Sigmoid colon (tissue), 7 donors: ENCODE data around the gene KCNK3. TPM values are rescaled to one million over a fixed set of nuclear protein-coding genes. Genes with fewer than 3 reads are reported as not detected.

ENCODE experiments used
- DNase-seq: peaks from one replicate; pipeline ENCODE4 v3.0.0-alpha.2; 2019
- H3K27ac ChIP-seq, 4 donors: fragments of 200-600 bp; sonication (generic); one replicate each; pipeline ENCODE4 v1.5.1; 2016 to 2019; ENCODE audit warnings: mild to moderate bottlenecking in 1 of 4
- H3K27me3 ChIP-seq, 3 donors: fragments of 200-600 bp; sonication (generic); one replicate each; pipeline ENCODE4 v1.5.1; 2019; ENCODE audit warnings: mild to moderate bottlenecking in 1 of 3
- H3K36me3 ChIP-seq, 4 donors: fragments of 200-600 bp; sonication (generic); one replicate each; pipeline ENCODE4 v1.5.1; 2016 to 2019
- H3K4me1 ChIP-seq, 4 donors: fragments of 200-600 bp; sonication (generic); one replicate each; pipeline ENCODE4 v1.5.1; 2017 to 2019
- H3K4me3 ChIP-seq, 4 donors: fragments of 200-600 bp; sonication (generic); one replicate each; pipeline ENCODE4 v1.5.1; 2017 to 2019; ENCODE audit warnings: mild to moderate bottlenecking in 2 of 4, moderate library complexity in 1 of 4
- H3K9me3 ChIP-seq, 4 donors: fragments of 200-600 bp in 3 of 4; sonication (generic) in 3 of 4; one replicate each; pipeline versions ENCODE4 v1.5.1 to v1.6.1; 2013 to 2019
- EP300 ChIP-seq, 4 donors: sonication (generic); formaldehyde crosslinking; IDR thresholded peaks; one replicate each; pipeline ENCODE4 v1.6.1; 2017; ENCODE audit warnings: antibody characterized with exemption in 4 of 4
- POLR2A ChIP-seq, 2 donors: fragments of 450-650 bp; IDR thresholded peaks; one replicate each; pipeline ENCODE4 v1.6.1; 2016; ENCODE audit warnings: antibody characterized with exemption in 2 of 2, mild to moderate bottlenecking in 2 of 2, moderate library complexity in 2 of 2
- POLR2AphosphoS5 ChIP-seq, 4 donors: sonication (generic); formaldehyde crosslinking; IDR thresholded peaks; one replicate each; pipeline ENCODE4 v1.6.1; 2017; ENCODE audit warnings: antibody characterized with exemption in 4 of 4
- WGBS, 2 donors: extraction: QIAGEN DNeasy Blood & Tissue Kit; methylation state at CpG; one replicate each; pipeline ENCODE4 v1.1.7; 2013; 5-methylcytosine and 5-hydroxymethylcytosine counted together
- intact Hi-C: fragments of 100-400 bp; cut with DNase I; formaldehyde crosslinking; loops from one replicate; pipeline ENCODE4 v1.15.1; 2023
- polyA plus RNA-seq, 3 donors: library from polyadenylated mRNA; stranded (reverse); fragments of 200-250 nt; gene quantifications; one replicate each; pipeline ENCODE4 v1.2.3, GENCODE V29; 2013
- total RNA-seq, 4 donors: library from RNA; depleted of rRNA; stranded (reverse); fragments of >200 nt; gene quantifications; one replicate each; pipeline ENCODE4 v1.1.0, GENCODE V29; 2016
- TF ChIP-seq, protein P1 (sequence below), 4 experiments: fragments of 450-650 bp in 3 of 4; fragments of 200-600 bp in 1 of 4; IDR thresholded peaks; one replicate each; pipeline ENCODE4 v1.5.1; 2016 to 2019; ENCODE audit warnings: antibody characterized with exemption in 4 of 4, mild to moderate bottlenecking in 3 of 4, moderate library complexity in 2 of 4
- donor health status: healthy with polysubstance abuse.
- donor health status: Bipolar disorder and iron deficiency.
- donor health status: healthy.

Gene KCNK3
- total and polyA plus RNA-seq, 7 donors = under 0.01 to 12.2 (median 2.9) TPM

GRCh38 chr2:26697425-26697824, 4.9 kb downstream of the KCNK3 start:
- no peak for DNase-seq
- Histone ChIP-seq H3K27ac (no peak overlapping the region), H3K4me3 (no peak overlapping the region), H3K4me1 (peaks cover 0 to 16% (median 14%) of the 10 kb centered on the region in 4 donors), H3K36me3 (no peaks in the 10 kb centered on the region), H3K9me3 (no peaks in the 10 kb centered on the region), H3K27me3 (peaks cover 0 to 22% (median 7%) of the 10 kb centered on the region in 3 donors)
- intact Hi-C loops = no loop called here
- WGBS, 2 donors = 79 to 85% methylated on average over 10 of the region's 10 CpGs
- TF ChIP-seq POLR2AphosphoS5 (IDR thresholded peaks at IDR 0.05) = no peak
- TF ChIP-seq, protein P1, sequence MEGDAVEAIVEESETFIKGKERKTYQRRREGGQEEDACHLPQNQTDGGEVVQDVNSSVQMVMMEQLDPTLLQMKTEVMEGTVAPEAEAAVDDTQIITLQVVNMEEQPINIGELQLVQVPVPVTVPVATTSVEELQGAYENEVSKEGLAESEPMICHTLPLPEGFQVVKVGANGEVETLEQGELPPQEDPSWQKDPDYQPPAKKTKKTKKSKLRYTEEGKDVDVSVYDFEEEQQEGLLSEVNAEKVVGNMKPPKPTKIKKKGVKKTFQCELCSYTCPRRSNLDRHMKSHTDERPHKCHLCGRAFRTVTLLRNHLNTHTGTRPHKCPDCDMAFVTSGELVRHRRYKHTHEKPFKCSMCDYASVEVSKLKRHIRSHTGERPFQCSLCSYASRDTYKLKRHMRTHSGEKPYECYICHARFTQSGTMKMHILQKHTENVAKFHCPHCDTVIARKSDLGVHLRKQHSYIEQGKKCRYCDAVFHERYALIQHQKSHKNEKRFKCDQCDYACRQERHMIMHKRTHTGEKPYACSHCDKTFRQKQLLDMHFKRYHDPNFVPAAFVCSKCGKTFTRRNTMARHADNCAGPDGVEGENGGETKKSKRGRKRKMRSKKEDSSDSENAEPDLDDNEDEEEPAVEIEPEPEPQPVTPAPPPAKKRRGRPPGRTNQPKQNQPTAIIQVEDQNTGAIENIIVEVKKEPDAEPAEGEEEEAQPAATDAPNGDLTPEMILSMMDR (IDR thresholded peaks at IDR 0.05) = no peak
- TF ChIP-seq POLR2A (IDR thresholded peaks at IDR 0.05) = no peak
- no peak for TF ChIP-seq EP300 (IDR thresholded peaks at IDR 0.05)

- Histone ChIP-seq H3K27ac (no peak overlapping the region), H3K9me3 (no peaks in the 10 kb centered on the region), H3K4me3 (no peak overlapping the region), H3K27me3 (peaks cover 0 to 16% (median 2%) of the 10 kb centered on the region in 3 donors), H3K4me1 (peaks cover 0 to 2% (median 0%) of the 10 kb centered on the region in 4 donors), H3K36me3 (no peaks in the 10 kb centered on the region)
- no peak for DNase-seq
- intact Hi-C loops = no loop called here
- WGBS, 2 donors = 41 to 61% methylated on average over 6 of the region's 6 CpGs
- TF ChIP-seq EP300 (IDR thresholded peaks at IDR 0.05) = no peak
- no peak for TF ChIP-seq POLR2A (IDR thresholded peaks at IDR 0.05)
- no peak for TF ChIP-seq POLR2AphosphoS5 (IDR thresholded peaks at IDR 0.05)
- TF ChIP-seq, protein P1 (IDR thresholded peaks at IDR 0.05) = no peak
These were observed 6.8 kb downstream of the KCNK3 start for GRCh38 chr2:26699295-26699694.

GRCh38 chr2:26700078-26700477, 7.6 kb downstream of the KCNK3 start:
- no peaks in the 10 kb centered on the region for H3K36me3 ChIP-seq
- no peak overlapping the region for H3K4me3 ChIP-seq
- no peaks in the 10 kb centered on the region for H3K9me3 ChIP-seq
- TF ChIP-seq POLR2AphosphoS5 (IDR thresholded peaks at IDR 0.05) = no peak
- TF ChIP-seq, protein P1 (IDR thresholded peaks at IDR 0.05) = no peak
- no peak for TF ChIP-seq POLR2A (IDR thresholded peaks at IDR 0.05)
- TF ChIP-seq EP300 (IDR thresholded peaks at IDR 0.05) = no peak
- intact Hi-C loops = no loop called here
- H3K27me3 ChIP-seq = peaks cover 0 to 8% (median 0%) of the 10 kb centered on the region in 3 donors
- WGBS, 2 donors = 61 to 80% methylated on average over 4 of the region's 4 CpGs
- DNase-seq = no peak
- H3K4me1 ChIP-seq = peaks cover 0 to 8% (median 0%) of the 10 kb centered on the region in 4 donors
- H3K27ac ChIP-seq = no peak overlapping the region

GRCh38 chr2:26701596-26701995, 9.1 kb downstream of the KCNK3 start:
- H3K27ac ChIP-seq = no peak overlapping the region

More at GRCh38 chr2:26701596-26701995, 9.1 kb downstream of the KCNK3 start:
- H3K27me3 ChIP-seq = no peaks in the 10 kb centered on the region
- peaks cover 0 to 9% (median 1%) of the 10 kb centered on the region in 4 donors for H3K4me1 ChIP-seq
- TF ChIP-seq POLR2AphosphoS5 (IDR thresholded peaks at IDR 0.05) (no peak), EP300 (IDR thresholded peaks at IDR 0.05) (no peak), POLR2A (IDR thresholded peaks at IDR 0.05) (no peak)
- TF ChIP-seq, protein P1 (IDR thresholded peaks at IDR 0.05) = no peak
- 93% methylated on average over 5 of the region's 5 CpGs for WGBS, 2 donors
- intact Hi-C loops = no loop called here
- no peak for DNase-seq
- H3K9me3 ChIP-seq = no peaks in the 10 kb centered on the region
- no peaks in the 10 kb centered on the region for H3K36me3 ChIP-seq
- no peak overlapping the region for H3K4me3 ChIP-seq
